Measurements from ENCODE around the gene ARHGDIG.

DNA sequence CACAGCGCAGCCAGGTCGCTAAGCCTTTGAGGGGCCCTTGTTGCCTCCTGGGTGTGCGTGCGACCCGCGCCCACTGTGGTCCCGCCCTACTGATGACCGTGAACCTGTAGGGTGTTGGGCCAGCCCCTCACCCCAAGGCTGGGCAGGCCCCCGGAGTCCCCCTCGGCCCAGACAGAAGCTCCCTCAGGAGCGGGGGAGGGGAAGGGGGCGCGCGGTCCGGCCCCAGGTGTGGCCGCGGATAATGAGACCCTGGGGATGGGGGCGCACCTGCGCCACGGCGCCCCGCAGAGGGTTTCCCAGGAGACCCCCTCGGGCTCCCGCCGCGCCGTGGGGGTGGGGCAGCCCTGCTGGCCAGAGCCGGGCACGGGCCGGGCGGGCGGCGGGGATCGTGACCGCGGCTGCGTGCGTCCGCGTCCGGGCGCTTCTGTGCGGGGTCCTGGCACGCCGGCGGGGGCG lies 358 bp upstream of the ARHGDIG start:
- TF ChIP-seq POLR2A (IDR thresholded peaks at IDR 0.05; ENCODE audit: low read length): no peak
- no peak for TF ChIP-seq GATA1 (IDR thresholded peaks at IDR 0.05; ENCODE audit: low read depth, low read length)
